Measurements from ENCODE around the gene MAD1L1. TPM values are rescaled to one million over a fixed set of nuclear protein-coding genes. Genes with fewer than 3 reads are reported as not detected.
A peak's percentile ranks its signal among the peaks of the same experiment; 100 is the strongest.

The MAD1L1 gene
- total RNA-seq, 1 experiment from 2014 or later: 103 TPM

- DNase-seq (ENCODE audit: low spot score): no peak
Observed at GRCh38 chr7:2158331-2159175, 74.2 kb downstream of the MAD1L1 start.

- peak; percentile 95 for DNase-seq (ENCODE audit: low spot score)
Observed at GRCh38 chr7:2157473-2158279, 75.1 kb downstream of the MAD1L1 start.

- DNase-seq (ENCODE audit: low spot score): no peak
Observed at GRCh38 chr7:2156756-2157472, 75.8 kb downstream of the MAD1L1 start.

GRCh38 chr7:2154831-2155230 is 77.9 kb downstream of the MAD1L1 start:
- no peak for DNase-seq (ENCODE audit: low spot score)

- peak; percentile 22 for DNase-seq (ENCODE audit: low spot score)
Observed at GRCh38 chr7:2154121-2154520, 78.6 kb downstream of the MAD1L1 start.

GRCh38 chr7:2152646-2153045 is 80.1 kb downstream of the MAD1L1 start:
- DNase-seq (ENCODE audit: low spot score): no peak

- DNase-seq (ENCODE audit: low spot score): no peak
Observed at GRCh38 chr7:2151801-2152612, 80.7 kb downstream of the MAD1L1 start.

GRCh38 chr7:2151237-2151636 is 81.5 kb downstream of the MAD1L1 start:
- DNase-seq (ENCODE audit: low spot score): no peak

GRCh38 chr7:2150445-2150815 is 82.3 kb downstream of the MAD1L1 start:
- DNase-seq (ENCODE audit: low spot score): no peak

- no peak for DNase-seq (ENCODE audit: low spot score)
Observed at GRCh38 chr7:2149672-2150444, 82.9 kb downstream of the MAD1L1 start.

GRCh38 chr7:2148814-2149213 is 83.9 kb downstream of the MAD1L1 start:
- DNase-seq (ENCODE audit: low spot score): no peak

- no peak for DNase-seq (ENCODE audit: low spot score)
Observed at GRCh38 chr7:2148189-2148588, 84.6 kb downstream of the MAD1L1 start.

GRCh38 chr7:2146676-2147472 is 85.9 kb downstream of the MAD1L1 start:
- DNase-seq (ENCODE audit: low spot score): no peak

- no peak for DNase-seq (ENCODE audit: low spot score)
Observed at GRCh38 chr7:2145835-2146580, 86.7 kb downstream of the MAD1L1 start.

- no peak for DNase-seq (ENCODE audit: low spot score)
Observed at GRCh38 chr7:2144926-2145325, 87.8 kb downstream of the MAD1L1 start.

GRCh38 chr7:2143981-2144595 is 88.7 kb downstream of the MAD1L1 start:
- no peak for DNase-seq (ENCODE audit: low spot score)

GRCh38 chr7:2143450-2143849 is 89.3 kb downstream of the MAD1L1 start:
- DNase-seq (ENCODE audit: low spot score): no peak

GRCh38 chr7:2142386-2142785 is 90.4 kb downstream of the MAD1L1 start:
- DNase-seq (ENCODE audit: low spot score): no peak
